ENCODE results near the gene PPP1R27.

PPP1R27 gene

GRCh38 chr17:81821147-81821546 is 13.7 kb downstream of the PPP1R27 start:
- no peak for DNase-seq (ENCODE audit: low read depth)

- DNase-seq (ENCODE audit: low read depth): no peak
Measured at GRCh38 chr17:81819708-81820107, 15.1 kb downstream of the PPP1R27 start.

GRCh38 chr17:81817758-81818147 is 17.1 kb downstream of the PPP1R27 start:
- no peak for DNase-seq (ENCODE audit: low read depth)

GRCh38 chr17:81815646-81815986 is 19.2 kb downstream of the PPP1R27 start:
- no peak for DNase-seq (ENCODE audit: low read depth)

GRCh38 chr17:81814748-81815645 is 19.9 kb downstream of the PPP1R27 start:
- DNase-seq (ENCODE audit: low read depth): no peak

GRCh38 chr17:81813861-81814683 is 20.8 kb downstream of the PPP1R27 start:
- no peak for DNase-seq (ENCODE audit: low read depth)

- DNase-seq (ENCODE audit: low read depth): no peak
Measured at GRCh38 chr17:81813371-81813684, 21.5 kb downstream of the PPP1R27 start.

GRCh38 chr17:81812571-81813370 is 22.1 kb downstream of the PPP1R27 start:
- no peak for DNase-seq (ENCODE audit: low read depth)

- DNase-seq (ENCODE audit: low read depth): no peak
Measured at GRCh38 chr17:81811705-81812570, 22.9 kb downstream of the PPP1R27 start.

GRCh38 chr17:81810892-81811704 is 23.8 kb downstream of the PPP1R27 start:
- DNase-seq (ENCODE audit: low read depth): no peak

- DNase-seq (ENCODE audit: low read depth): no peak
Measured at GRCh38 chr17:81810476-81810875, 24.4 kb downstream of the PPP1R27 start.

GRCh38 chr17:81809556-81809998 is 25.3 kb downstream of the PPP1R27 start:
- no peak for DNase-seq (ENCODE audit: low read depth)

- DNase-seq (ENCODE audit: low read depth): no peak
Measured at GRCh38 chr17:81808778-81809555, 25.9 kb downstream of the PPP1R27 start.

- no peak for DNase-seq (ENCODE audit: low read depth)
Measured at GRCh38 chr17:81807839-81808238, 27.0 kb downstream of the PPP1R27 start.

- DNase-seq (ENCODE audit: low read depth): no peak
Measured at GRCh38 chr17:81807210-81807719, 27.6 kb downstream of the PPP1R27 start.

- DNase-seq (ENCODE audit: low read depth): no peak
Measured at GRCh38 chr17:81806461-81807209, 28.2 kb downstream of the PPP1R27 start.

GRCh38 chr17:81805707-81806460 is 29.0 kb downstream of the PPP1R27 start:
- DNase-seq (ENCODE audit: low read depth): no peak

All from stimulated activated CD8-positive, alpha-beta memory T cell treated with anti-CD3 and anti-CD28 coated beads, Interleukin-4, amount 100 ng/mL, for 24 hours (primary cell).